DOHH2 (cell line): ENCODE results near the gene ING4.

Source experiments
- H3F3A ChIP-seq: fragments of 200-600 bp; sonication (generic), shearing (Covaris generic); 2 replicates; pipeline ENCODE4 v1.6.0; 2016; ENCODE audit warnings: antibody characterized with exemption, mild to moderate bottlenecking; ENCODE audit not compliant: control insufficient read depth, insufficient read depth
- H3K27ac ChIP-seq: fragments of 200-600 bp; sonication (generic); 2 replicates; pipeline ENCODE4 v1.5.1; 2014; ENCODE audit warnings: low read depth, mild to moderate bottlenecking, low read length, moderate library complexity
- H3K27me3 ChIP-seq: fragments of 200-600 bp; sonication (generic); 2 replicates; pipeline ENCODE4 v1.6.1; 2014; ENCODE audit warnings: mild to moderate bottlenecking, low read length, mixed read lengths; ENCODE audit not compliant: control insufficient read depth
- H3K36me3 ChIP-seq: fragments of 200-600 bp; sonication (generic); 2 replicates; pipeline ENCODE4 v1.6.1; 2014; ENCODE audit warnings: mild to moderate bottlenecking, low read length, moderate library complexity, mixed read lengths; ENCODE audit not compliant: control insufficient read depth
- H3K4me1 ChIP-seq: fragments of 200-600 bp; sonication (generic); 2 replicates; pipeline ENCODE4 v1.6.1; 2014; ENCODE audit warnings: mild to moderate bottlenecking, low read length, mixed read lengths; ENCODE audit not compliant: control insufficient read depth
- H3K4me2 ChIP-seq: fragments of 200-600 bp; sonication (generic); 2 replicates; pipeline ENCODE4 v1.6.0; 2014; ENCODE audit warnings: mild to moderate bottlenecking, low read length, moderate library complexity
- H3K4me3 ChIP-seq: fragments of 200-600 bp; sonication (generic); 2 replicates; pipeline ENCODE4 v1.5.1; 2014; ENCODE audit warnings: mild to moderate bottlenecking, low read length, mixed read lengths
- H3K79me2 ChIP-seq: fragments of 200-600 bp; sonication (generic); 2 replicates; pipeline ENCODE4 v1.6.1; 2014; ENCODE audit warnings: mild to moderate bottlenecking, low read length, mixed read lengths; ENCODE audit not compliant: control insufficient read depth
- H3K9me2 ChIP-seq: fragments of 200-600 bp; sonication (generic); replicated peaks from 2 replicates; pipeline ENCODE4 v1.6.1; 2014; ENCODE audit warnings: mild to moderate bottlenecking, low read length, mixed read lengths; ENCODE audit not compliant: control insufficient read depth
- H3K9me3 ChIP-seq: fragments of 200-600 bp; sonication (generic); 2 replicates; pipeline ENCODE4 v1.6.1; 2014; ENCODE audit warnings: antibody characterized with exemption, low read length, mixed read lengths; ENCODE audit not compliant: control insufficient read depth, insufficient read depth
- H4K20me1 ChIP-seq: fragments of 200-600 bp; sonication (generic); 2 replicates; pipeline ENCODE4 v1.6.0; 2014; ENCODE audit warnings: low read depth, mild to moderate bottlenecking, antibody characterized with exemption, low read length, moderate library complexity; ENCODE audit not compliant: control insufficient read depth, insufficient read depth
- CTCF ChIP-seq: fragments of 200-600 bp; sonication (generic); IDR thresholded peaks from one replicate; pipeline ENCODE4 v1.5.1; 2014; ENCODE audit warnings: antibody characterized with exemption, mild to moderate bottlenecking, low read depth, low read length; ENCODE audit not compliant: poor library complexity, severe bottlenecking
- EZH2phosphoT487 ChIP-seq: fragments of 200-600 bp; sonication (generic); IDR thresholded peaks from 2 replicates; pipeline ENCODE4 v1.6.1; 2017; ENCODE audit warnings: borderline replicate concordance, mild to moderate bottlenecking, antibody characterized with exemption, low read length, moderate library complexity, mixed read lengths

ING4 gene

GRCh38 chr12:6699259-6699988, 36.5 kb upstream of the ING4 start:
- H3K9me3 ChIP-seq: no peaks in the 10 kb centered on the region
- H4K20me1 ChIP-seq: no peaks in the 10 kb centered on the region
- H3K4me2 ChIP-seq: peak overlapping the region; percentile 98
- H3K36me3 ChIP-seq: peaks cover 7% of the 10 kb centered on the region; the same call in 1 of the 2 replicates
- H3K27me3 ChIP-seq: peaks cover 20% of the 10 kb centered on the region
- H3K27ac ChIP-seq: peak overlapping the region; percentile 96
- H3K79me2 ChIP-seq: 0 out of 2 replicates have a peak, but pooled peaks cover 3% of the 10 kb centered on the region
- TF ChIP-seq CTCF (no peak), EZH2phosphoT487 (no peak)
- H3K4me3 ChIP-seq: peak overlapping the region; percentile 77
- no peaks in the 10 kb centered on the region for H3K9me2 ChIP-seq
- H3K4me1 ChIP-seq: peaks cover 73% of the 10 kb centered on the region
- peaks cover 28% of the 10 kb centered on the region for H3F3A ChIP-seq

- H3K9me3 ChIP-seq: no peaks in the 10 kb centered on the region
- no peaks in the 10 kb centered on the region for H4K20me1 ChIP-seq
- H3K4me3 ChIP-seq: peak overlapping the region; percentile 68
- H3K27ac ChIP-seq: peak overlapping the region; percentile 96
- H3K79me2 ChIP-seq: 0 out of 2 replicates have a peak, but pooled peaks cover 3% of the 10 kb centered on the region
- no peaks in the 10 kb centered on the region for H3K9me2 ChIP-seq
- TF ChIP-seq CTCF (no peak), EZH2phosphoT487 (no peak)
- peaks cover 68% of the 10 kb centered on the region for H3K4me1 ChIP-seq
- H3K36me3 ChIP-seq: peaks cover 10% of the 10 kb centered on the region; the same call in 1 of the 2 replicates
- peaks cover 17% of the 10 kb centered on the region for H3K27me3 ChIP-seq
- peak overlapping the region; percentile 98 for H3K4me2 ChIP-seq
- H3F3A ChIP-seq: peaks cover 28% of the 10 kb centered on the region
These were observed 35.6 kb upstream of the ING4 start for GRCh38 chr12:6698352-6699046.

- peaks cover 15% of the 10 kb centered on the region for H3K27me3 ChIP-seq
- H3K4me1 ChIP-seq: peaks cover 70% of the 10 kb centered on the region
- TF ChIP-seq CTCF: peak; percentile 76
- TF ChIP-seq EZH2phosphoT487: no peak
- H3K36me3 ChIP-seq: peaks cover 10% of the 10 kb centered on the region; the same call in 1 of the 2 replicates
- H3K79me2 ChIP-seq: 0 out of 2 replicates have a peak, but pooled peaks cover 3% of the 10 kb centered on the region
- no peaks in the 10 kb centered on the region for H3K9me2 ChIP-seq
- H3K4me2 ChIP-seq: peak overlapping the region; percentile 98
- peaks cover 28% of the 10 kb centered on the region for H3F3A ChIP-seq
- H3K9me3 ChIP-seq: no peaks in the 10 kb centered on the region
- peak overlapping the region; percentile 68 for H3K4me3 ChIP-seq
- H3K27ac ChIP-seq: peak overlapping the region; percentile 96
- H4K20me1 ChIP-seq: no peaks in the 10 kb centered on the region
These were observed 34.8 kb upstream of the ING4 start for GRCh38 chr12:6697584-6698351.
